Stimulated activated naive CD4-positive, alpha-beta T cell treated with Interleukin-2 at 50 U/mL for 16 hours (primary cell): ENCODE measurements around the gene NFKB1.

ENCODE experiments used
- DNase-seq: peaks from one replicate; lab custom pipeline; 2025; lab: John Stamatoyannopoulos, UW

The NFKB1 gene

GRCh38 chr4:102533348-102533747 is 32.2 kb downstream of the NFKB1 start:
- DNase-seq, result no peak

- DNase-seq, result no peak
These were observed 32.7 kb downstream of the NFKB1 start for GRCh38 chr4:102533904-102534303.

- no peak for DNase-seq
These were observed 33.7 kb downstream of the NFKB1 start for GRCh38 chr4:102534845-102535244.

- no peak for DNase-seq
These were observed 34.4 kb downstream of the NFKB1 start for GRCh38 chr4:102535398-102536082.

- DNase-seq, result no peak
These were observed 35.6 kb downstream of the NFKB1 start for GRCh38 chr4:102536768-102537167.

- no peak for DNase-seq
These were observed 36.1 kb downstream of the NFKB1 start for GRCh38 chr4:102537269-102537668.

- no peak for DNase-seq
These were observed 40.5 kb downstream of the NFKB1 start for GRCh38 chr4:102541697-102542096.

- no peak for DNase-seq
These were observed 42.1 kb downstream of the NFKB1 start for GRCh38 chr4:102543030-102543928.

GRCh38 chr4:102546635-102547034 is 45.5 kb downstream of the NFKB1 start:
- no peak for DNase-seq

GRCh38 chr4:102547973-102548372 is 46.8 kb downstream of the NFKB1 start:
- no peak for DNase-seq

- no peak for DNase-seq
These were observed 50.9 kb downstream of the NFKB1 start for GRCh38 chr4:102551958-102552565.

- no peak for DNase-seq
These were observed 51.6 kb downstream of the NFKB1 start for GRCh38 chr4:102552781-102553180.

GRCh38 chr4:102553982-102554381 is 52.8 kb downstream of the NFKB1 start:
- DNase-seq, result no peak

- no peak for DNase-seq
These were observed 53.3 kb downstream of the NFKB1 start for GRCh38 chr4:102554482-102554881.

- no peak for DNase-seq
These were observed 53.8 kb downstream of the NFKB1 start for GRCh38 chr4:102554992-102555391.

- DNase-seq, result no peak
These were observed 56.5 kb downstream of the NFKB1 start for GRCh38 chr4:102557636-102558035.

GRCh38 chr4:102560115-102560514 is 59.0 kb downstream of the NFKB1 start:
- no peak for DNase-seq

GRCh38 chr4:102560571-102561341 is 59.6 kb downstream of the NFKB1 start:
- DNase-seq, result no peak

- DNase-seq, result no peak
These were observed 61.8 kb downstream of the NFKB1 start for GRCh38 chr4:102563000-102563399.

- peak; percentile 13 for DNase-seq
These were observed 63.4 kb downstream of the NFKB1 start for GRCh38 chr4:102564399-102565059.

- DNase-seq, result no peak
These were observed 64.5 kb downstream of the NFKB1 start for GRCh38 chr4:102565696-102566095.

GRCh38 chr4:102566426-102566825 is 65.3 kb downstream of the NFKB1 start:
- DNase-seq, result no peak
